ENCODE results near the gene INMT.

The INMT gene

DNA sequence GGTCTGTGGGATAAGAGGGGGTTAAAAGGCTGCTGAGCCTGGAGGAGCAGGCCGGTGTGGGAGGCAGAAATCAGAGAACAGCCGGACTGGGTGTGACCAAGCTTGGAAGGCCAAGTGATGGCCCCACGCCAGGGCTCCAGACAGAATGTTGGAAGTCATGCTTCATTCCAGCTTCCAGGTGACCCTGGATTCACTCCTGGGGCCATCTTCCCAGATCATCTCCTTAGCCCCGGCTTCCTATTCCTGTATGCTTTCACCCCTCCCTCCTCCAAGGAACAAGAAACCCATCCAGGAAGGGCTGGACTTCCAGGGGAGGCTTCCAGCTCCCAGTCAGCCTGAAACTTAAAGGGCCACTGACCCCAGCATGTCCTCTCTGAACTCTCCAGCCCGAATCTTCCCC, 1.0 kb downstream of the INMT start:
- H3K4me3 ChIP-seq (ENCODE audit: low read depth, low read length): no peak overlapping the region
- H3K36me3 ChIP-seq (ENCODE audit: control insufficient read depth in 2 of 2, insufficient read depth in 1 of 2, low read length in 2 of 2): no peaks in the 10 kb centered on the region
- TF ChIP-seq ZNF610 (tag by site-specific recombination; IDR thresholded peaks at IDR 0.05; ENCODE audit: borderline replicate concordance) (no peak), SETDB1 (IDR thresholded peaks at IDR 0.05; ENCODE audit: insufficient read length, low read length) (no peak), ZNF354C (tag by site-specific recombination; IDR thresholded peaks at IDR 0.05; ENCODE audit: borderline replicate concordance, low read depth) (no peak), ZNF768 (tag by site-specific recombination; IDR thresholded peaks at IDR 0.05) (no peak), ZNF341 (tag by site-specific recombination; IDR thresholded peaks at IDR 0.05; ENCODE audit: low read depth) (peak; percentile 23; the same call in 1 of the 2 replicates)
- TF ChIP-seq, protein P1, sequence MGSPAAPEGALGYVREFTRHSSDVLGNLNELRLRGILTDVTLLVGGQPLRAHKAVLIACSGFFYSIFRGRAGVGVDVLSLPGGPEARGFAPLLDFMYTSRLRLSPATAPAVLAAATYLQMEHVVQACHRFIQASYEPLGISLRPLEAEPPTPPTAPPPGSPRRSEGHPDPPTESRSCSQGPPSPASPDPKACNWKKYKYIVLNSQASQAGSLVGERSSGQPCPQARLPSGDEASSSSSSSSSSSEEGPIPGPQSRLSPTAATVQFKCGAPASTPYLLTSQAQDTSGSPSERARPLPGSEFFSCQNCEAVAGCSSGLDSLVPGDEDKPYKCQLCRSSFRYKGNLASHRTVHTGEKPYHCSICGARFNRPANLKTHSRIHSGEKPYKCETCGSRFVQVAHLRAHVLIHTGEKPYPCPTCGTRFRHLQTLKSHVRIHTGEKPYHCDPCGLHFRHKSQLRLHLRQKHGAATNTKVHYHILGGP (tag by site-specific recombination; IDR thresholded peaks at IDR 0.05): no peak
- H3K27ac ChIP-seq (ENCODE audit: extremely low read depth, low read depth, low read length): no peak overlapping the region
- POLR2A ChIA-PET: no interaction called here
- no peaks in the 10 kb centered on the region for H3K9me3 ChIP-seq (ENCODE audit: control insufficient read depth, insufficient read depth, low read depth, low read length)
- H3K4me1 ChIP-seq (ENCODE audit: control insufficient read depth, insufficient read depth, low read length): no peaks in the 10 kb centered on the region
- CTCF ChIA-PET: no interaction called here

DNA sequence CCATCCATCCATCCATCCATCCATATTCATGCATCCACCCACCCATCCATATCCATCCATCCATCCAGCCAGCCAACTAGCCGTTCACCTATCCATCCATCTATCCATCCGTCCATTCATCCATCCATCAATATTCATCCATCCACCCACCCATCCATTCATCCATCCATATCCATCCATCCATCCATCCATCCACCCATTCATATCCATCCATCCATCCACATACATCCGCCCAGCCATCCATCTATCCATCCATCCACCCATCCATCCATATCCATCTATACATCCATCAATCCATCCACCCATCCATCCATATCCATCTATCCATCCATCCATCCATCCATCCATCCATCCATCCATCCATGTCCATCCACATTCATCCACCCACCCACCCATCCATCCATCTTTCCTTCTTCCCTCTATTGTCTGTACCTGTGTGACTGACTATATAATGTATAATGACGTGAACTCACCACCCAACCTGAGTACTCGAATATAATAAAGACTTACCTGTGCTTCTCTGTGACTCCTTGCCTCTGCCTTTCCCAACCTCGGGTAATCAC, 2.5 kb downstream of the INMT start:
- ChIA-PET CTCF (interaction anchor here (0.6 kb wide), 1 partner anchor 379 kb away, joined by 3 read pairs; no protein-coding TSS in a partner anchor), POLR2A (no interaction called here)
- H3K9me3 ChIP-seq (ENCODE audit: control insufficient read depth, insufficient read depth, low read depth, low read length): no peaks in the 10 kb centered on the region
- no peak overlapping the region for H3K4me3 ChIP-seq (ENCODE audit: low read depth, low read length)
- no peak overlapping the region for H3K27ac ChIP-seq (ENCODE audit: extremely low read depth, low read depth, low read length)
- no peaks in the 10 kb centered on the region for H3K4me1 ChIP-seq (ENCODE audit: control insufficient read depth, insufficient read depth, low read length)
- H3K36me3 ChIP-seq (ENCODE audit: control insufficient read depth in 2 of 2, insufficient read depth in 1 of 2, low read length in 2 of 2): no peaks in the 10 kb centered on the region
- TF ChIP-seq ZNF555 (tag by site-specific recombination; conservative IDR thresholded peaks at IDR 0.05): no peak
- no peak for TF ChIP-seq WT1 (tag by site-specific recombination; IDR thresholded peaks at IDR 0.05)
- TF ChIP-seq ZNF433 (tag by site-specific recombination; IDR thresholded peaks at IDR 0.05; ENCODE audit: low read depth): no peak
- TF ChIP-seq ZNF791 (tag by site-specific recombination; IDR thresholded peaks at IDR 0.05): no peak
- TF ChIP-seq, protein P2, sequence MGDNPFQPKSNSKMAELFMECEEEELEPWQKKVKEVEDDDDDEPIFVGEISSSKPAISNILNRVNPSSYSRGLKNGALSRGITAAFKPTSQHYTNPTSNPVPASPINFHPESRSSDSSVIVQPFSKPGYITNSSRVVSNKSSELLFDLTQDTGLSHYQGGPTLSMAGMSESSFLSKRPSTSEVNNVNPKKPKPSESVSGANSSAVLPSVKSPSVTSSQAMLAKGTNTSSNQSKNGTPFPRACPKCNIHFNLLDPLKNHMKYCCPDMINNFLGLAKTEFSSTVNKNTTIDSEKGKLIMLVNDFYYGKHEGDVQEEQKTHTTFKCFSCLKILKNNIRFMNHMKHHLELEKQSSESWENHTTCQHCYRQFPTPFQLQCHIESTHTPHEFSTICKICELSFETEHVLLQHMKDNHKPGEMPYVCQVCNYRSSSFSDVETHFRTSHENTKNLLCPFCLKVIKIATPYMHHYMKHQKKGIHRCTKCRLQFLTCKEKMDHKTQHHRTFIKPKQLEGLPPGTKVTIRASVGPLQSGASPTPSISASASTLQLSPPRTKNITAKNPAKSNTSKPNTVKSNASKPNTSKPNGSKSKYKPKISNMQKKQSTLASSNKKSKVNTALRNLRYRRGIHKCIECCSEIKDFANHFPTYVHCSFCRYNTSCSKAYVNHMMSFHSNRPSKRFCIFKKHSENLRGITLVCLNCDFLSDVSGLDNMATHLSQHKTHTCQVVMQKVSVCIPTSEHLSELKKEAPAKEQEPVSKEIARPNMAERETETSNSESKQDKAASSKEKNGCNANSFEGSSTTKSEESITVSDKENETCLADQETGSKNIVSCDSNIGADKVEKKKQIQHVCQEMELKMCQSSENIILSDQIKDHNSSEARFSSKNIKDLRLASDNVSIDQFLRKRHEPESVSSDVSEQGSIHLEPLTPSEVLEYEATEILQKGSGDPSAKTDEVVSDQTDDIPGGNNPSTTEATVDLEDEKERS (tag by site-specific recombination; IDR thresholded peaks at IDR 0.05): no peak
- no peak for TF ChIP-seq ZNF184 (tag by site-specific recombination; IDR thresholded peaks at IDR 0.05)
- no peak for TF ChIP-seq ZNF585B (tag by site-specific recombination; IDR thresholded peaks at IDR 0.05)
- TF ChIP-seq ZNF792 (tag by site-specific recombination; IDR thresholded peaks at IDR 0.05): no peak
- TF ChIP-seq ZNF571 (tag by site-specific recombination; IDR thresholded peaks at IDR 0.05): 0 out of 2 replicates have a peak, but pooled peaks have one; percentile 13
- TF ChIP-seq ZNF664 (tag by site-specific recombination; IDR thresholded peaks at IDR 0.05): no peak
- TF ChIP-seq, protein P3, sequence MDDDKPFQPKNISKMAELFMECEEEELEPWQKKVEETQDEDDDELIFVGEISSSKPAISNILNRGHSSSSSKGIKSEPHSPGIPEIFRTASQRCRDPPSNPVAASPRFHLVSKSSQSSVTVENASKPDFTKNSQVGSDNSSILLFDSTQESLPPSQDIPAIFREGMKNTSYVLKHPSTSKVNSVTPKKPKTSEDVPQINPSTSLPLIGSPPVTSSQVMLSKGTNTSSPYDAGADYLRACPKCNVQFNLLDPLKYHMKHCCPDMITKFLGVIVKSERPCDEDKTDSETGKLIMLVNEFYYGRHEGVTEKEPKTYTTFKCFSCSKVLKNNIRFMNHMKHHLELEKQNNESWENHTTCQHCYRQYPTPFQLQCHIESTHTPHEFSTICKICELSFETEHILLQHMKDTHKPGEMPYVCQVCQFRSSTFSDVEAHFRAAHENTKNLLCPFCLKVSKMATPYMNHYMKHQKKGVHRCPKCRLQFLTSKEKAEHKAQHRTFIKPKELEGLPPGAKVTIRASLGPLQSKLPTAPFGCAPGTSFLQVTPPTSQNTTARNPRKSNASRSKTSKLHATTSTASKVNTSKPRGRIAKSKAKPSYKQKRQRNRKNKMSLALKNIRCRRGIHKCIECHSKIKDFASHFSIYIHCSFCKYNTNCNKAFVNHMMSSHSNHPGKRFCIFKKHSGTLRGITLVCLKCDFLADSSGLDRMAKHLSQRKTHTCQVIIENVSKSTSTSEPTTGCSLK (tag by site-specific recombination; IDR thresholded peaks at IDR 0.05): no peak
- TF ChIP-seq ZBTB7A (tag by site-specific recombination; IDR thresholded peaks at IDR 0.05; ENCODE audit: low read depth): no peak
- no peak for TF ChIP-seq ZNF394 (tag by site-specific recombination; IDR thresholded peaks at IDR 0.05; ENCODE audit: borderline replicate concordance)
- no peak for TF ChIP-seq ZNF341 (tag by site-specific recombination; IDR thresholded peaks at IDR 0.05; ENCODE audit: low read depth)
- no peak for TF ChIP-seq SALL2 (tag by site-specific recombination; IDR thresholded peaks at IDR 0.05; ENCODE audit: borderline replicate concordance)
- no peak for TF ChIP-seq ZNF211 (tag by site-specific recombination; IDR thresholded peaks at IDR 0.05; ENCODE audit: low read depth)
- TF ChIP-seq ZFP69B (tag by site-specific recombination; IDR thresholded peaks at IDR 0.05): no peak
- TF ChIP-seq MEIS1 (CRISPR knock-in tag; IDR thresholded peaks at IDR 0.05; ENCODE audit: borderline replicate concordance): no peak
- TF ChIP-seq GFI1B (tag by site-specific recombination; IDR thresholded peaks at IDR 0.05): no peak
- TF ChIP-seq ZNF302 (tag by site-specific recombination; IDR thresholded peaks at IDR 0.05; ENCODE audit: low read depth): no peak
- TF ChIP-seq, protein P4, sequence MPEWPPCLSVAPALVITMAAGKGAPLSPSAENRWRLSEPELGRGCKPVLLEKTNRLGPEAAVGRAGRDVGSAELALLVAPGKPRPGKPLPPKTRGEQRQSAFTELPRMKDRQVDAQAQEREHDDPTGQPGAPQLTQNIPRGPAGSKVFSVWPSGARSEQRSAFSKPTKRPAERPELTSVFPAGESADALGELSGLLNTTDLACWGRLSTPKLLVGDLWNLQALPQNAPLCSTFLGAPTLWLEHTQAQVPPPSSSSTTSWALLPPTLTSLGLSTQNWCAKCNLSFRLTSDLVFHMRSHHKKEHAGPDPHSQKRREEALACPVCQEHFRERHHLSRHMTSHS (tag by site-specific recombination; IDR thresholded peaks at IDR 0.05): no peak
- no peak for TF ChIP-seq ZNF423 (tag by site-specific recombination; IDR thresholded peaks at IDR 0.05)
- TF ChIP-seq ZNF366 (tag by site-specific recombination; conservative IDR thresholded peaks at IDR 0.05): peak; percentile 97
- TF ChIP-seq ZBTB17 (tag by site-specific recombination; IDR thresholded peaks at IDR 0.05): peak; percentile 97

All from HEK293 (cell line).